Stimulated activated CD4-positive, alpha-beta T cell treated with anti-CD3 and anti-CD28 coated beads, Interleukin-1b, Interleukin-23, amount 100 ng/mL, for 1 hour (primary cell): ENCODE measurements around the gene SFN.
"Not testable (repeated sequence)": the region's sequence is repeated elsewhere in the genome, so short reads cannot be mapped to it uniquely, and the experiment has no call there.

Experiments used
- DNase-seq, 2 donors: peaks; one replicate each; pipeline ENCODE4 v3.0.0-alpha.2; 2020; ENCODE audit warnings: low read depth in 2 of 2

SFN gene

GRCh38 chr1:26864610-26865480 is 1.9 kb downstream of the SFN start:
- DNase-seq, result peak; percentile 81 to 88

GRCh38 chr1:26873097-26873496 is 10.1 kb downstream of the SFN start:
- DNase-seq, result not testable (repeated sequence)

GRCh38 chr1:26874896-26875295 is 11.9 kb downstream of the SFN start:
- no peak for DNase-seq

- DNase-seq, result no peak
Measured at GRCh38 chr1:26877326-26877725, 14.4 kb downstream of the SFN start.

GRCh38 chr1:26879793-26880192 is 16.8 kb downstream of the SFN start:
- DNase-seq, result no peak

- DNase-seq, result not testable (repeated sequence)
Measured at GRCh38 chr1:26881611-26882010, 18.7 kb downstream of the SFN start.

- DNase-seq, result no peak
Measured at GRCh38 chr1:26882696-26883463, 19.9 kb downstream of the SFN start.

GRCh38 chr1:26887125-26887524 is 24.2 kb downstream of the SFN start:
- no peak for DNase-seq

GRCh38 chr1:26888231-26888630 is 25.3 kb downstream of the SFN start:
- DNase-seq, result no peak

- DNase-seq, result peak; percentile 28 to 52
Measured at GRCh38 chr1:26889551-26890466, 26.9 kb downstream of the SFN start, which contains the start of gene GPN2. TSS of gene GPN2 (minus strand) at chr1:26890283. CDS start at chr1:26890096, 187 bp downstream.

GRCh38 chr1:26890467-26890796 is 27.5 kb downstream of the SFN start:
- no peak for DNase-seq

- DNase-seq, result no peak
Measured at GRCh38 chr1:26894263-26894662, 31.3 kb downstream of the SFN start.

GRCh38 chr1:26897351-26897750 is 34.4 kb downstream of the SFN start:
- no peak for DNase-seq

- DNase-seq, result peak; percentile 70 to 76
Measured at GRCh38 chr1:26900001-26900814, 37.3 kb downstream of the SFN start, which contains the start of gene GPATCH3. TSS of gene GPATCH3 (minus strand) at chr1:26900467. CDS start at chr1:26900442, 25 bp downstream.

GRCh38 chr1:26900815-26901511 is 38.0 kb downstream of the SFN start:
- no peak for DNase-seq

GRCh38 chr1:26907071-26907917 is 44.3 kb downstream of the SFN start:
- DNase-seq, result no peak

GRCh38 chr1:26909951-26910342 is 47.0 kb downstream of the SFN start:
- no peak for DNase-seq

- DNase-seq, result no peak
Measured at GRCh38 chr1:26910343-26911160, 47.6 kb downstream of the SFN start.
